PC-3 (cell line): ENCODE results near the gene ARHGEF38. TPM values are rescaled to one million over a fixed set of nuclear protein-coding genes. Genes with fewer than 3 reads are reported as not detected.

Source experiments
- ATAC-seq: fragments of 200-7000 bp; cut with Tn5 transposase; 2 replicates; pipeline ENCODE4 v1.9.1; 2020; ENCODE audit warnings: mild to moderate bottlenecking, moderate library complexity
- BruUV-seq: library from RNA; stranded (reverse); fragments of 400-500 nt; replicated peaks from 2 replicates; lab custom pipeline; 2021; lab: Mats Ljungman, UMichigan
- CTCF ChIA-PET: fragments of 300-600 bp; sonication (Branson Sonifier 250); formaldehyde crosslinking; loops from one replicate; lab custom pipeline; 2022; ENCODE audit warnings: antibody characterized with exemption; lab: Charles Lee
- POLR2A ChIA-PET: fragments of 300-600 bp; sonication (Branson Sonifier 250); formaldehyde crosslinking; loops from one replicate; lab custom pipeline; 2022; ENCODE audit warnings: antibody characterized with exemption; ENCODE audit not compliant: unreplicated experiment; lab: Charles Lee
- DNase-seq: peaks from one replicate; pipeline ENCODE4 v3.0.0-alpha.2; 2015
- H2AFZ ChIP-seq: fragments of 300-600 bp; sonication (generic); 2 replicates; pipeline ENCODE4 v1.6.0; 2016; ENCODE audit warnings: antibody characterized with exemption, low read length
- H3F3A ChIP-seq: fragments of 300-600 bp; sonication (generic); one replicate; pipeline ENCODE4 v1.6.0; 2017; ENCODE audit warnings: antibody characterized with exemption, low read length, control low read depth, mild to moderate bottlenecking; ENCODE audit not compliant: unreplicated experiment
- H3K27ac ChIP-seq: fragments of 300-600 bp; sonication (generic); 2 replicates; pipeline ENCODE4 v1.5.1; 2016; ENCODE audit warnings: mild to moderate bottlenecking, low read length
- H3K27me3 ChIP-seq: fragments of 300-600 bp; sonication (generic); 2 replicates; pipeline ENCODE4 v1.6.1; 2016; ENCODE audit warnings: low read length, mixed read lengths
- H3K36me3 ChIP-seq: fragments of 300-600 bp; sonication (generic); 2 replicates; pipeline ENCODE4 v1.6.1; 2016; ENCODE audit warnings: low read depth, mixed run types, low read length, mixed read lengths
- H3K4me1 ChIP-seq: fragments of 300-600 bp; sonication (generic); 2 replicates; pipeline ENCODE4 v1.5.1; 2016; ENCODE audit warnings: low read length; ENCODE audit not compliant: insufficient read depth
- H3K4me2 ChIP-seq: fragments of 300-600 bp; sonication (generic); 2 replicates; pipeline ENCODE4 v1.6.0; 2016; ENCODE audit warnings: low read length
- H3K4me3 ChIP-seq: fragments of 300-600 bp; sonication (generic); 2 replicates; pipeline ENCODE4 v1.5.1; 2016; ENCODE audit warnings: mild to moderate bottlenecking, low read length, mixed read lengths
- H3K79me2 ChIP-seq: fragments of 300-600 bp; sonication (generic); 2 replicates; pipeline ENCODE4 v1.6.1; 2017; ENCODE audit warnings: low read length, mixed read lengths
- H3K9ac ChIP-seq: fragments of 300-600 bp; sonication (generic); 2 replicates; pipeline ENCODE4 v1.6.0; 2016; ENCODE audit warnings: mild to moderate bottlenecking, low read length
- H3K9me2 ChIP-seq: fragments of 300-600 bp; sonication (generic); replicated peaks from 2 replicates; pipeline ENCODE4 v1.6.1; 2016; ENCODE audit warnings: mixed run types, low read length, mixed read lengths
- H3K9me3 ChIP-seq: fragments of 300-600 bp; sonication (generic); 2 replicates; pipeline ENCODE4 v1.6.1; 2016; ENCODE audit warnings: low read length, mixed read lengths
- H4K20me1 ChIP-seq: fragments of 300-600 bp; sonication (generic); 2 replicates; pipeline ENCODE4 v1.6.1; 2016; ENCODE audit warnings: low read length, mixed read lengths
- EZH2 ChIP-seq: fragments of 300-600 bp; sonication (generic); IDR thresholded peaks from one replicate; pipeline ENCODE4 v1.6.1; 2017; ENCODE audit warnings: antibody characterized with exemption, mild to moderate bottlenecking, low read length; ENCODE audit not compliant: unreplicated experiment
- EZH2phosphoT487 ChIP-seq: fragments of 300-600 bp; sonication (generic); IDR thresholded peaks from 2 replicates; pipeline ENCODE4 v1.6.1; 2018; ENCODE audit warnings: mild to moderate bottlenecking, antibody characterized with exemption, low read length, borderline replicate concordance
- intact Hi-C: fragments of 100-400 bp; cut with micrococcal nuclease; formaldehyde crosslinking; loops from 2 replicates; pipeline ENCODE4 v1.9.0; 2023
- total RNA-seq: library from RNA; depleted of rRNA; stranded (reverse); fragments of >200 nt; gene quantifications from 2 replicates; pipeline ENCODE4 v1.2.3, GENCODE V29; 2014
- TF ChIP-seq, protein P1 (sequence below): fragments of 300-600 bp; sonication (generic); conservative IDR thresholded peaks from 2 replicates; pipeline ENCODE4 v1.5.1; 2017; ENCODE audit warnings: antibody characterized with exemption, low read depth, mild to moderate bottlenecking, low read length

The ARHGEF38 gene
- total RNA-seq, 1 experiment from 2014 or later = 2.0 TPM

DNA sequence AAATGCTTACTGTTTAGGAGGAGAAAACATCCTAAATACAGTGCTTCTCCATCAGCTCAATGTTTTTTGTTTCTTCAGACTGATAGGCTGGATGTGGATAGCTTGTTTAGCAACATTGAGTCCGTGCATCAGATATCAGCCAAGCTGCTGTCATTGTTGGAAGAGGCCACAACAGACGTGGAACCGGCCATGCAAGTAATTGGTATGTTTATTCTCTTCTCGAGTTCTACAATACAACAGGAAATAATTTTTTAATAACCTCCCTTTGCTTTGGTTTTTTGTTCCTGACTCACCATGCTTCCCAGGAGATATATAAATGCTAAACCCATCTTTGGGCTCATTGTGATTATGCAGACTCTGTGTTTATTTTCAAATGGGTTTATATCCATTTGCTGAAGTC is 60.9 kb downstream of the ARHGEF38 start:
- no TSS peak for BruUV-seq
- Histone ChIP-seq H3K36me3 (no peaks in the 10 kb centered on the region), H3K9me2 (no peaks in the 10 kb centered on the region), H3K4me2 (peak overlapping the region; percentile 66), H2AFZ (no peak overlapping the region), H3K4me3 (no peak overlapping the region), H3K9ac (no peak overlapping the region), H4K20me1 (no peaks in the 10 kb centered on the region), H3K9me3 (no peaks in the 10 kb centered on the region), H3K4me1 (peaks cover 18% of the 10 kb centered on the region), H3K79me2 (no peaks in the 10 kb centered on the region), H3K27me3 (no peaks in the 10 kb centered on the region), H3F3A (no peaks in the 10 kb centered on the region), H3K27ac (peak overlapping the region; percentile 67)
- DNase-seq (peak; percentile 86), ATAC-seq (peak; percentile 96)
- TF ChIP-seq EZH2phosphoT487 (no peak), EZH2 (no peak)
- TF ChIP-seq, protein P1, sequence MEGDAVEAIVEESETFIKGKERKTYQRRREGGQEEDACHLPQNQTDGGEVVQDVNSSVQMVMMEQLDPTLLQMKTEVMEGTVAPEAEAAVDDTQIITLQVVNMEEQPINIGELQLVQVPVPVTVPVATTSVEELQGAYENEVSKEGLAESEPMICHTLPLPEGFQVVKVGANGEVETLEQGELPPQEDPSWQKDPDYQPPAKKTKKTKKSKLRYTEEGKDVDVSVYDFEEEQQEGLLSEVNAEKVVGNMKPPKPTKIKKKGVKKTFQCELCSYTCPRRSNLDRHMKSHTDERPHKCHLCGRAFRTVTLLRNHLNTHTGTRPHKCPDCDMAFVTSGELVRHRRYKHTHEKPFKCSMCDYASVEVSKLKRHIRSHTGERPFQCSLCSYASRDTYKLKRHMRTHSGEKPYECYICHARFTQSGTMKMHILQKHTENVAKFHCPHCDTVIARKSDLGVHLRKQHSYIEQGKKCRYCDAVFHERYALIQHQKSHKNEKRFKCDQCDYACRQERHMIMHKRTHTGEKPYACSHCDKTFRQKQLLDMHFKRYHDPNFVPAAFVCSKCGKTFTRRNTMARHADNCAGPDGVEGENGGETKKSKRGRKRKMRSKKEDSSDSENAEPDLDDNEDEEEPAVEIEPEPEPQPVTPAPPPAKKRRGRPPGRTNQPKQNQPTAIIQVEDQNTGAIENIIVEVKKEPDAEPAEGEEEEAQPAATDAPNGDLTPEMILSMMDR = no peak
- POLR2A ChIA-PET = no interaction called here
- intact Hi-C loops = no loop called here
- CTCF ChIA-PET = no interaction called here

DNA sequence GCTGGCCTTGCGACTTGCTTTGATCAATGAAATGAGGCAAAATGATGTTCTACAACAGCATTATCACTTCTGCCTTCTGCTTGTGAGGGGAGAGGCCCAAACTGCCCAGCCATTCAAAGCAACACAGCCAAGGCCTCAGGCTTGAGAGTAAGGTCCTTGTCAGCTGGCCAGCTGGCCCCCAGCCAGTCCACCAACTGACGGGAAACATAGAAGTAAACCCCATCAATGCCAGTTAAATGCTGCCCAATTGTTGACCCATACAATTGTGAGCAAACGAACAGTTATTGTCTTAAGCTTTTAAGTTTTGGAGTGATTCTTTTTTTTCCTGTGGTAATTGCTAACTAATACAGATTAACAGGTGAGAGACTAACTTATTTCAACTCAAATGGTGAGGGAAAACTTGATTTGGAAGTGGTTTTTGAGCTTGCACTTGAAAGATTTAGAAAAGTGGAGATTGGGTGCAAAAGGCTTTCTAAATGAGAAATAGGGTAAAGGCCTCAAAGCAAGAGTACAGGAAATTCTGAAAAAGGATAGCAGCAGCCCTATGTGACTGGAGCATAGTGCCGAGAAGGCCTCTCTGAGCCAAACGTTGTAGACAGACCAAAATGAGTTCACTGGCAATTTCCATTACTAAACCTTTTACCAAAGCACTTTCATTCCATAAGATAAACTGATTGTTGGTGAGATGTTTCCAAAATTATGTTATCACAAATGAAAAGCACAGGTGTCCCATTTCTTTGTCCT is 66.9 kb downstream of the ARHGEF38 start:
- H3K36me3 ChIP-seq = no peaks in the 10 kb centered on the region
- no peaks in the 10 kb centered on the region for H3K27me3 ChIP-seq
- CTCF ChIA-PET = no interaction called here
- H3K79me2 ChIP-seq = no peaks in the 10 kb centered on the region
- POLR2A ChIA-PET = no interaction called here
- H2AFZ ChIP-seq = no peak overlapping the region
- no peaks in the 10 kb centered on the region for H3K9me3 ChIP-seq
- BruUV-seq = no TSS peak
- peaks cover 13% of the 10 kb centered on the region for H3K4me1 ChIP-seq
- peak overlapping the region; percentile 31 for H3K27ac ChIP-seq
- peak; percentile 73 for DNase-seq
- H3K4me2 ChIP-seq = no peak overlapping the region
- no peak overlapping the region for H3K4me3 ChIP-seq
- H4K20me1 ChIP-seq = no peaks in the 10 kb centered on the region
- intact Hi-C loops = no loop called here
- no peaks in the 10 kb centered on the region for H3F3A ChIP-seq
- H3K9ac ChIP-seq = no peak overlapping the region
- no peaks in the 10 kb centered on the region for H3K9me2 ChIP-seq
- peak; percentile 52 for ATAC-seq
- TF ChIP-seq, protein P1 = no peak
- TF ChIP-seq EZH2 (no peak), EZH2phosphoT487 (no peak)

DNA sequence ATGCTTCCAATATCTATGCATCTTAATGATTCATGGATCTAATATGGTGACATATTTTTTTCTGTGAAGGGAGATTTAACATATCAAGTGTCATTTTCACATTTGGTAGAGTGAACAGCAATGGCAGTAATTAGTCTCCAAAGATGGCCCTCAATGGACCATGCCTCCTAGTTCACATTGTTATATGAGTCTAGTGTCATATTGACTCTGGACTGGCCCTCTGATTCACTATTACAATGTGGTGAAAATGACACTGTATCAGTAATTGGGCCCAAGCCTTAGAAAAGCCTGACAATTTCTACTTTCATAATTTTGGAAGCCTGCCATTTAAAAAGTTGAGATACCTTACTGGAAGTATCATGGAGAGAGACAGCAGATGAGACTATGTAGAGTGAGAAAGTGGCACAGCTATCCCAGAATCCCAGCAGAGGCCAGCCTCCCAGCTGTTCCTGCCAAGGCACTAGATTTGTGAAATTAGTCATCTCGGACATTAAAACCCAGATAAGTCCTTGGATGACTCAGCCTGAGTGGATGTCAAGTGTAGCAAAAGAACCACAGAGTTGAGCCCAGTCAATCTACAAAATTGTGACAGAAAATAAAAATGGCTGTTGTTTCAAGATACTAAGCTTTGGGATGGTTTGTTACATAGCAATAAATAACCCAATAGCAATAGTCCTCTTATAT is 68.4 kb downstream of the ARHGEF38 start:
- intact Hi-C loops = no loop called here
- CTCF ChIA-PET = no interaction called here
- Histone ChIP-seq H3K4me2 (no peak overlapping the region), H3K9me3 (no peaks in the 10 kb centered on the region), H3K9me2 (no peaks in the 10 kb centered on the region), H4K20me1 (no peaks in the 10 kb centered on the region), H3K27ac (peak overlapping the region; percentile 39), H3K27me3 (no peaks in the 10 kb centered on the region), H3K4me1 (peaks cover 13% of the 10 kb centered on the region), H3K36me3 (no peaks in the 10 kb centered on the region), H3F3A (no peaks in the 10 kb centered on the region), H3K9ac (no peak overlapping the region), H3K79me2 (no peaks in the 10 kb centered on the region), H3K4me3 (no peak overlapping the region), H2AFZ (no peak overlapping the region)
- ATAC-seq (peak; percentile 91), DNase-seq (peak; percentile 84)
- POLR2A ChIA-PET = no interaction called here
- no TSS peak for BruUV-seq
- TF ChIP-seq EZH2 (no peak), EZH2phosphoT487 (no peak)
- TF ChIP-seq, protein P1 = no peak
